ENCODE results near the gene FCHSD2. TPM values are rescaled to one million over a fixed set of nuclear protein-coding genes. Genes with fewer than 3 reads are reported as not detected.

FCHSD2 gene
- total and polyA plus RNA-seq, 9 of the 15 experiments (the other 6 are each of a cell fraction or from before 2014, with no cell fraction given) = 1.8 to 14.7 (median 6.4) TPM

- TF ChIP-seq MCM2 (IDR thresholded peaks at IDR 0.05; ENCODE audit: low read depth) = no peak
- TF ChIP-seq ZNF507 (tag; conservative IDR thresholded peaks at IDR 0.05) = no peak
- no peak for TF ChIP-seq GMEB1 (CRISPR knock-in tag; IDR thresholded peaks at IDR 0.05)
- TF ChIP-seq HDAC2 (IDR thresholded peaks at IDR 0.05) = no peak
- TF ChIP-seq SMAD3 (CRISPR knock-in tag; conservative IDR thresholded peaks at IDR 0.05) = no peak
- no peak for TF ChIP-seq NCOA1 (IDR thresholded peaks at IDR 0.05; ENCODE audit: low read depth)
Measured at GRCh38 chr11:73034331-73034730, 107.8 kb downstream of the FCHSD2 start (continued).

- H4K20me1 ChIP-seq (replicated peaks; ENCODE audit: control insufficient read depth, insufficient read depth, low read length) = no peaks in the 10 kb centered on the region
- no peak for DNase-seq (ENCODE audit: extremely low read depth in 1 of 4, low spot score in 3 of 4)
- CTCF ChIA-PET (ENCODE audit: low intra/inter-chr PET ratio) = no interaction called here
- 98% methylated on average over 3 of the region's 3 CpGs for WGBS (ENCODE audit: insufficient coverage, low coverage, missing lambda C conversion rate)
- no peaks in the 10 kb centered on the region for H3K27me3 ChIP-seq (ENCODE audit: control insufficient read depth in 2 of 2, insufficient read depth in 2 of 2, low read length in 2 of 2)
- no peaks in the 10 kb centered on the region for H3K9me1 ChIP-seq (ENCODE audit: control insufficient read depth, insufficient read depth, low read length)
- ATAC-seq = no peak
- no peak overlapping the region for H2AFZ ChIP-seq (ENCODE audit: low read depth, low read length)
- in situ Hi-C loops (cut with MboI) = no loop called here
- no peak overlapping the region for H3K4me2 ChIP-seq (ENCODE audit: insufficient read depth, low read length)
- intact Hi-C loops (cut with micrococcal nuclease) = no loop called here
- POLR2A ChIA-PET = no interaction called here
- H3K36me3 ChIP-seq (ENCODE audit: control insufficient read depth, insufficient read depth, low read length) = no peaks in the 10 kb centered on the region
- no peak overlapping the region for H3K9ac ChIP-seq (ENCODE audit: insufficient read depth in 1 of 2, low read depth in 2 of 2, low read length in 2 of 2)
- FAIRE-seq = no peak
- no TSS peak for BruUV-seq (replicated peaks)
- H3K79me2 ChIP-seq (ENCODE audit: control insufficient read depth, insufficient read depth, low read length) = no peaks in the 10 kb centered on the region
- H3K4me3 ChIP-seq = no peak overlapping the region
- H3K27ac ChIP-seq (ENCODE audit: extremely low read depth, low read depth, low read length) = no peak overlapping the region
- H3K9me3 ChIP-seq (replicated peaks; ENCODE audit: control insufficient read depth, insufficient read depth, low read depth, low read length) = peaks cover 2% of the 10 kb centered on the region; the same call in 1 of the 2 replicates
- 0 out of 5 replicates have a peak, but pooled peaks cover 0 to 2% of the 10 kb centered on the region in 2 experiments for H3K4me1 ChIP-seq (replicated peaks in 1 of 2; ENCODE audit: control insufficient read depth in 2 of 2, insufficient read depth in 2 of 2, low read length in 2 of 2)
- no peak for TF ChIP-seq LEF1 (IDR thresholded peaks at IDR 0.05)
- TF ChIP-seq ZNF586 (CRISPR knock-in tag; conservative IDR thresholded peaks at IDR 0.05) = no peak
- TF ChIP-seq POU5F1 (IDR thresholded peaks at IDR 0.05; ENCODE audit: borderline replicate concordance, low read depth, low read length, partially characterized antibody) = no peak
- no peak for TF ChIP-seq HINFP (tag; conservative IDR thresholded peaks at IDR 0.05; ENCODE audit: low read depth)
- TF ChIP-seq ATF1 (CRISPR knock-in tag; IDR thresholded peaks at IDR 0.05) = no peak
- no peak for TF ChIP-seq ATF1 (tag; IDR thresholded peaks at IDR 0.05)
- TF ChIP-seq TOE1 (IDR thresholded peaks at IDR 0.05; ENCODE audit: borderline replicate concordance) = no peak
- TF ChIP-seq TOE1 (CRISPR knock-in tag; IDR thresholded peaks at IDR 0.05; ENCODE audit: borderline replicate concordance, low read depth) = no peak
- TF ChIP-seq ATF3 (IDR thresholded peaks at IDR 0.05) = peak; percentile 57
- TF ChIP-seq ATF3 (CRISPR knock-in tag; conservative IDR thresholded peaks at IDR 0.05) = no peak
- no peak for TF ChIP-seq NFE2 (IDR thresholded peaks at IDR 0.05; ENCODE audit: low read depth)
- no peak for TF ChIP-seq ZBED1 (IDR thresholded peaks at IDR 0.05)
- TF ChIP-seq LCOR (CRISPR knock-in tag; IDR thresholded peaks at IDR 0.05) = no peak
- no peak for TF ChIP-seq HNRNPL (IDR thresholded peaks at IDR 0.05; ENCODE audit: low read depth, low read length)
- TF ChIP-seq CEBPG (CRISPR knock-in tag; IDR thresholded peaks at IDR 0.05) = no peak
- TF ChIP-seq CEBPG (tag; conservative IDR thresholded peaks at IDR 0.05 in 1 of 2, IDR thresholded peaks at IDR 0.05 in 1 of 2) = peak; percentile 58 to 75
Measured at GRCh38 chr11:73030130-73030529, 112.0 kb downstream of the FCHSD2 start.

Data from K562 (cell line).